ENCODE results near the gene KATNAL2.

The KATNAL2 gene

DNA sequence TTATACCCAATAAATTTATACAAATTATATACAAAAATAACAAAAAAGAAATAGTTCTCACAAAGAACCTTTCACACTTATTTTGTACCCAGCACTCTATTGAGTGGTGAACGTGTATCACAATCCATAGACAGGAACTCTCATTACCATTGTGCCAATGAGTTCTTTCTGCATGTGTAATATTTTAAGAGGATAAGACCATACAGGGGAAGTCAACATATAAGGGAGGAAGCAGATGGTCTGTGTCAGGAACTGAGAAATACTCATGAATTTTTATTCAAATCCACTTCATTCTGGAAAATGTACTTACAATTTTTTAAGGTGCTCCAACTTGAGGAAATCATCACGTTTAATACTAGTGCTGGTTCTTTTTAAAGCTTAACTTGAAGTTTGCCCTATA lies 145.1 kb downstream of the KATNAL2 start:
- POLR2A ChIA-PET: no interaction called here
- no peak for DNase-seq (ENCODE audit: extremely low spot score)
- TF ChIP-seq ARNT (IDR thresholded peaks at IDR 0.05) (no peak), SUZ12 (IDR thresholded peaks at IDR 0.05) (no peak), FOXM1 (IDR thresholded peaks at IDR 0.05; ENCODE audit: borderline replicate concordance) (no peak), ELF4 (IDR thresholded peaks at IDR 0.05) (no peak), PKNOX1 (IDR thresholded peaks at IDR 0.05) (no peak), FOXA1 (IDR thresholded peaks at IDR 0.05) (no peak), FOXK2 (IDR thresholded peaks at IDR 0.05) (no peak), NFRKB (IDR thresholded peaks at IDR 0.05) (no peak), TARDBP (IDR thresholded peaks at IDR 0.05) (no peak), BHLHE40 (IDR thresholded peaks at IDR 0.05; ENCODE audit: borderline replicate concordance) (no peak), HDGF (IDR thresholded peaks at IDR 0.05; ENCODE audit: borderline replicate concordance) (no peak)
- CTCF ChIA-PET: no interaction called here

DNA sequence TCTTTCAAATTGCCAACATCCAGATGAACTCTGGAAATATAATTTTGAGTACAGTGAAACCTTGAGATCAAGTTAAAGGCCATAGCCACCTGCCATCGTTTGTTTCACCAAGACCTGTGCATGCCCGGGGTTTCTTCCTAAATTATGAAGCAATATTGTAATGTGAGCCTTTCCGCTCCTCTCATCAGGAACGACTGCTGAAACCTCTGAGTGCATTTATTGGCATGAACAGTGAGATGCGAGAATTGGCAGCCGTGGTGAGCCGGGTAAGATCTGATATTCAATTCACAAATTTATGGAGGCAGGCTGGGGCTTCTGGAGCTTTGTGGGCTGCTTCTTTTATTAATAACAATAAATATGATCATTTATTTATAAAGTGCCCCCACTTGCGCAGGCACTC lies 145.7 kb downstream of the KATNAL2 start:
- no peak for DNase-seq (ENCODE audit: extremely low spot score)
- TF ChIP-seq SP1 (IDR thresholded peaks at IDR 0.05) (no peak), HDGF (IDR thresholded peaks at IDR 0.05; ENCODE audit: borderline replicate concordance) (no peak), PKNOX1 (IDR thresholded peaks at IDR 0.05) (no peak), FOXM1 (IDR thresholded peaks at IDR 0.05; ENCODE audit: borderline replicate concordance) (no peak), L3MBTL2 (conservative IDR thresholded peaks at IDR 0.05) (no peak), ARNT (IDR thresholded peaks at IDR 0.05) (no peak), FOXA1 (IDR thresholded peaks at IDR 0.05) (no peak), LEF1 (IDR thresholded peaks at IDR 0.05; ENCODE audit: borderline replicate concordance) (no peak), NFRKB (IDR thresholded peaks at IDR 0.05) (no peak), SUZ12 (IDR thresholded peaks at IDR 0.05) (no peak), TARDBP (IDR thresholded peaks at IDR 0.05) (no peak), BHLHE40 (IDR thresholded peaks at IDR 0.05; ENCODE audit: borderline replicate concordance) (no peak), FOXK2 (IDR thresholded peaks at IDR 0.05) (no peak), ELF4 (IDR thresholded peaks at IDR 0.05) (no peak), ZNF384 (IDR thresholded peaks at IDR 0.05) (no peak), CTBP1 (IDR thresholded peaks at IDR 0.05; ENCODE audit: borderline replicate concordance) (no peak)
- POLR2A ChIA-PET: no interaction called here
- CTCF ChIA-PET: no interaction called here

DNA sequence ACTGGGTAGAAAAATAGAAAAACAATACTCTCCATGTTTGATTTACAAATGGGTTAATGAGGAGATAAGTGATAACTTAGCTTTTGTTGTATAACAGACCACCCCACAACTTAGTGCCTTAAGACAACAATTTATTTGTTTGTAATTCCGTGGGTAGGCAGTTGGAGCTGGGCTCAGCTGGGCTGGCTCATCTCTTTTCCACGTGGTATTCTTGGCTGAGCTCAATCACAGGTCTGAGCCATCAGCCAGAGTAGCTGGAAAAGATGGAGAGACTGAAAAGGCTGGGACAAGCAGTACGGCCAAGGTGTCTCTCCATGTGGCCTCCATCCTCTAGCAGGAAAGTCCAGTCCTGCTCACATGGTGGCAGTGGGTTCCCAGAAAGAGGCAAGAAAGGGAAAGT lies 150.2 kb downstream of the KATNAL2 start:
- ChIA-PET CTCF (no interaction called here), POLR2A (no interaction called here)
- TF ChIP-seq ARNT (IDR thresholded peaks at IDR 0.05): no peak
- TF ChIP-seq NFRKB (IDR thresholded peaks at IDR 0.05): no peak
- TF ChIP-seq CTBP1 (IDR thresholded peaks at IDR 0.05; ENCODE audit: borderline replicate concordance): no peak
- no peak for TF ChIP-seq SUZ12 (IDR thresholded peaks at IDR 0.05)
- TF ChIP-seq FOXM1 (IDR thresholded peaks at IDR 0.05; ENCODE audit: borderline replicate concordance): no peak
- no peak for TF ChIP-seq FOXK2 (IDR thresholded peaks at IDR 0.05)
- no peak for TF ChIP-seq SP1 (IDR thresholded peaks at IDR 0.05)
- no peak for DNase-seq (ENCODE audit: extremely low spot score)

GRCh38 chr18:47075098-47075883 lies 157.9 kb downstream of the KATNAL2 start:
- DNase-seq (ENCODE audit: extremely low spot score): no peak
- ChIA-PET POLR2A (interaction anchor here (0.7 to 1.1 kb wide), 2 partner anchors 74 to 75 kb away, joined by 3 to 4 read pairs; partner anchors contain the start of gene HDHD2), CTCF (interaction anchor here (1.0 kb wide), 1 partner anchor 74 kb away, joined by 3 read pairs; no protein-coding TSS in a partner anchor)
- TF ChIP-seq ELF4 (IDR thresholded peaks at IDR 0.05) (no peak), FOXA1 (IDR thresholded peaks at IDR 0.05) (no peak), HDGF (IDR thresholded peaks at IDR 0.05; ENCODE audit: borderline replicate concordance) (no peak), FOXM1 (IDR thresholded peaks at IDR 0.05; ENCODE audit: borderline replicate concordance) (no peak)

GRCh38 chr18:47077111-47077510 lies 159.7 kb downstream of the KATNAL2 start:
- no peak for TF ChIP-seq FOXK2 (IDR thresholded peaks at IDR 0.05)
- no peak for TF ChIP-seq ELF4 (IDR thresholded peaks at IDR 0.05)
- no peak for TF ChIP-seq BHLHE40 (IDR thresholded peaks at IDR 0.05; ENCODE audit: borderline replicate concordance)
- no peak for TF ChIP-seq CTBP1 (IDR thresholded peaks at IDR 0.05; ENCODE audit: borderline replicate concordance)
- no peak for TF ChIP-seq FOXA1 (IDR thresholded peaks at IDR 0.05)
- TF ChIP-seq L3MBTL2 (conservative IDR thresholded peaks at IDR 0.05): no peak
- no peak for TF ChIP-seq FOXM1 (IDR thresholded peaks at IDR 0.05; ENCODE audit: borderline replicate concordance)
- no peak for TF ChIP-seq TARDBP (IDR thresholded peaks at IDR 0.05)
- TF ChIP-seq ZNF384 (IDR thresholded peaks at IDR 0.05): no peak
- no peak for TF ChIP-seq LEF1 (IDR thresholded peaks at IDR 0.05; ENCODE audit: borderline replicate concordance)
- TF ChIP-seq HDGF (IDR thresholded peaks at IDR 0.05; ENCODE audit: borderline replicate concordance): no peak
- TF ChIP-seq NFRKB (IDR thresholded peaks at IDR 0.05): no peak
- no peak for TF ChIP-seq SP1 (IDR thresholded peaks at IDR 0.05)
- no peak for TF ChIP-seq SUZ12 (IDR thresholded peaks at IDR 0.05)
- TF ChIP-seq ARNT (IDR thresholded peaks at IDR 0.05): no peak
- no peak for TF ChIP-seq PKNOX1 (IDR thresholded peaks at IDR 0.05)
- POLR2A ChIA-PET: no interaction called here
- DNase-seq (ENCODE audit: extremely low spot score): no peak
- CTCF ChIA-PET: interaction anchor here (0.8 kb wide), 1 partner anchor 678 kb away, joined by 3 read pairs; no protein-coding TSS in a partner anchor

DNA sequence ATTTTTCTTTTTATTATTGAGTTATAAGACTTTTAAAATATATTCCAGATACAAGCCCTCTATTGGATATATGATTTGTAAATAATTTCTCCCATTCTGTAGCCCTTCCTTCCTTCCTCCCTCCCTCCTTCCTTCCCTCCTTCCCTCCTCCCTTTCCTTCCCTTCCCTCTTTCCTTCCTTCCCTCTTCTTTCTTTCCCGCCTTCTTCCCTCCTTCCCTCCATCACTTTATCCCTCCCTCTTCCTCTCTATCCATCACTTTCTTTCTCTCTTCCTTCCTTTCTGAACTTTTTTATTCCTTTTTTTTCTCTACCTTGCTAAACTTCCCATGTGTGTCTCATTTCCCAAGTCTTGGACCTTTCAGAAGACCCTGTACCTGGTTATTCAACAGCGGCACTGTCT lies 163.5 kb downstream of the KATNAL2 start:
- DNase-seq (ENCODE audit: extremely low spot score): no peak
- ChIA-PET POLR2A (no interaction called here), CTCF (no interaction called here)
- TF ChIP-seq ZNF384 (IDR thresholded peaks at IDR 0.05): no peak
- no peak for TF ChIP-seq ARNT (IDR thresholded peaks at IDR 0.05)
- no peak for TF ChIP-seq ELF4 (IDR thresholded peaks at IDR 0.05)
- TF ChIP-seq HDGF (IDR thresholded peaks at IDR 0.05; ENCODE audit: borderline replicate concordance): no peak
- no peak for TF ChIP-seq FOXK2 (IDR thresholded peaks at IDR 0.05)
